Neural crest cell (in vitro differentiated cells): Measurements from ENCODE around the gene SERBP1. TPM values are rescaled to one million over a fixed set of nuclear protein-coding genes. Genes with fewer than 3 reads are reported as not detected.

Source experiments
- DNase-seq: peaks from one replicate; pipeline ENCODE4 v3.0.0; 2021; ENCODE audit warnings: low read depth, mixed read lengths, low spot score
- H3K27ac Mint-ChIP-seq: one replicate; pipeline ENCODE4 v1.8.0; 2021; ENCODE audit warnings: mild to moderate bottlenecking, mixed read lengths; ENCODE audit not compliant: unreplicated experiment
- H3K27me3 Mint-ChIP-seq: 2 replicates; pipeline ENCODE4 v1.8.0; 2021; ENCODE audit warnings: low read depth, mild to moderate bottlenecking, mixed read lengths
- H3K36me3 Mint-ChIP-seq: 2 replicates; pipeline ENCODE4 v1.8.0; 2021; ENCODE audit warnings: low read depth, mild to moderate bottlenecking, mixed read lengths
- H3K4me1 Mint-ChIP-seq: 2 replicates; pipeline ENCODE4 v1.8.0; 2021; ENCODE audit warnings: mixed read lengths
- H3K4me3 Mint-ChIP-seq: one replicate; pipeline ENCODE4 v1.8.0; 2021; ENCODE audit warnings: mild to moderate bottlenecking, mixed read lengths
- H3K9me3 Mint-ChIP-seq: 2 replicates; pipeline ENCODE4 v1.8.0; 2021; ENCODE audit warnings: mixed read lengths
- CTCF ChIP-seq: fragments of 200-600 bp; sonication (generic); conservative IDR thresholded peaks from 2 replicates; pipeline ENCODE4 v1.5.0; 2021; ENCODE audit warnings: antibody characterized with exemption, mild to moderate bottlenecking
- long read RNA-seq: library from polyadenylated mRNA; unstranded; transcript quantifications from one replicate; pipeline ENCODE4 v2.0.0, GENCODE V29; 2020
- total RNA-seq: library from RNA; stranded (reverse); gene quantifications from 2 replicates; pipeline ENCODE4 v1.2.1, GENCODE V29; 2021

SERBP1 gene
- 370 and 378 TPM in 2 replicates for total RNA-seq
- long read RNA-seq, full-length matches to known transcripts: 338 of 407 reads
- long read RNA-seq, partial matches to known transcripts: 28 of 407 reads
- long read RNA-seq, other reads (novel, unspliced or antisense): 41 of 407 reads

- Mint-ChIP-seq H3K4me1 (peaks cover 37% of the 10 kb centered on the region), H3K4me3 (peak within 1 kb of the TSS; percentile 95), H3K36me3 (peaks cover 11% of the 10 kb centered on the region), H3K27ac (peak within 1 kb of the TSS; percentile 93), H3K27me3 (peaks cover 2% of the 10 kb centered on the region), H3K9me3 (no peaks in the 10 kb centered on the region)
- DNase-seq: peak; percentile 86
- no peak for TF ChIP-seq CTCF
Measured at GRCh38 chr1:67430358-67431155, at the start of gene SERBP1. TSS of gene SERBP1 (minus strand) at chr1:67430402. CDS start at chr1:67430300, 102 bp downstream.

DNA sequence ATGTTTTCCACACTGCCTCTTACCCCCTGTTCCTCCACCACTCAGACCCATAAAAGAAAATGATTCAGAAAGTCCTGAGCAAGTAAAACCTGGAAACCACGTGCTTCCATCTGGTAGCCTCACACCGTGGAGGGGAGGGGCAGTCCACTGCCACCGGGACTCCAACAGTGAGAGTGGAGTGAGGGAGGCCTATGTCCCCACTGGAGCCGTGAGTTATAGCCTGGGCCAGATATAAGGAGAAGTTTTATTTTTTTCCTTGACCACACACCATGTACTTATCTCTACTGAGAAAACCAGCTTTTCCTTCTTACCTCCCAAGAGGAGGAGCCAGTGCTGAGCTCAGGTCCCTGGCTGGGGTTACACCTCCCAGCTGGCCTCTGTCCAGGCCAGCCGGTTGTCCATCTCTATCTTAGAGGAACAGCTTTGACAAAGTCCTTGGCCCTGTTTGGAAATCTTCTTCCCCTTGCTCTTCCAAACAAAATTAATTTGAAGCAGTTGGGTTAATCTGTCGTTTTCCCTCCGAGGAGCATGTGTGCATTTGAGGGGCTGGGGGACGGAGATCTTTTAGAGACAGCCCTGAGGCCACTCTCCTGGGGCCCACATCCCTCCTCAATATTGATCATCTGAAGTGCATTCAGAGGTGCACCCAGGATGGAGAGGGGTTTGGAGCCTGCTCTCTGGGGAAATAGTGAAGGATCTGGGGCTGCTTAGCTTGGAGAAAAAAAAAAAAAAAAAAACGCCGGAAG, 49.1 kb upstream of the SERBP1 start:
- no peak for DNase-seq
- Mint-ChIP-seq H3K27me3 (no peaks in the 10 kb centered on the region), H3K4me3 (no peak overlapping the region), H3K27ac (no peak overlapping the region), H3K4me1 (no peaks in the 10 kb centered on the region), H3K9me3 (no peaks in the 10 kb centered on the region), H3K36me3 (no peaks in the 10 kb centered on the region)
- no peak for TF ChIP-seq CTCF

DNA sequence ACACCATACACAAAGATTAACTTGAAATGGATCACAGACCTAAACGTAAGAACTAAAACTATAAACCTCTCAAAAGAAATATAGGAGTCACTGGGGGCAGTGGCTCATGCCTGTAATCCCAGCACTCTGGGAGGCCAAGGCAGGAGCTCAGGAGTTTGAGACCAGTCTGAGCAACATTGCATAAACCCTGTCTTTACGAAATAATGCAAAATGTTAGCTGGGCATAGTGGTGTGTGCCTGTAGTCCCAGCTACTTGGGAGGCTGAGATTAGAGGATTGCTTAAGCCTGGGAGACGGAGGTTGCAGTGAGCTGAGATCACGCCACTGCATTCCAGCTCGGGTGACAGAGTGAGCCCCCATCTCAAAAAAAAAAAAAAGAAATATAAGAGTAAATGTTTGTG, 46.7 kb upstream of the SERBP1 start:
- Mint-ChIP-seq H3K27ac (no peak overlapping the region), H3K4me3 (no peak overlapping the region), H3K9me3 (no peaks in the 10 kb centered on the region), H3K36me3 (no peaks in the 10 kb centered on the region), H3K27me3 (no peaks in the 10 kb centered on the region), H3K4me1 (no peaks in the 10 kb centered on the region)
- TF ChIP-seq CTCF: no peak
- no peak for DNase-seq

DNA sequence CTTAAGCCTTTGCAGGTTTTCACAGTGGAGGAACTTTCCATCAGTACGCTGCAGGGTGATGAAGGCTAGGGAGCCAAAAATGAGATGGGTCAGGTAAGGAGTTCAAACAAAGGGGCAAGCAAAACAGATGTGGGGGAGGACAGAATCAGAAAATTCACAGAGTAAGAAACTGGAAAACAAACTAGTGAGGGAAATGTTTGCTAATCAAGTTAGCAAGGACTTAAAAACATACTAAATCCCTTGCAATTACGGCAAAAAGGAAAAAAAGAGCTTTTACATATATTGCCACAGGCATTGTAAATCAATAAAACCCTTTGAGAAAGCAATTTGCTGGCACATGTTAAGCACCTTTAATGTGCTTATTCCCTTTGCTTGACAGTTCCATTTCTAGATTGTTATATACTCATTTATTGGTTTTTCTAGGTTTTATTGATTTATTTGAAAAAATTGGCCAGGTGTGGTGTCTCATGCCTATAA, 45.8 kb upstream of the SERBP1 start:
- Mint-ChIP-seq H3K27me3 (no peaks in the 10 kb centered on the region), H3K4me3 (no peak overlapping the region), H3K27ac (no peak overlapping the region), H3K9me3 (no peaks in the 10 kb centered on the region), H3K36me3 (no peaks in the 10 kb centered on the region), H3K4me1 (no peaks in the 10 kb centered on the region)
- no peak for DNase-seq
- TF ChIP-seq CTCF: no peak

DNA sequence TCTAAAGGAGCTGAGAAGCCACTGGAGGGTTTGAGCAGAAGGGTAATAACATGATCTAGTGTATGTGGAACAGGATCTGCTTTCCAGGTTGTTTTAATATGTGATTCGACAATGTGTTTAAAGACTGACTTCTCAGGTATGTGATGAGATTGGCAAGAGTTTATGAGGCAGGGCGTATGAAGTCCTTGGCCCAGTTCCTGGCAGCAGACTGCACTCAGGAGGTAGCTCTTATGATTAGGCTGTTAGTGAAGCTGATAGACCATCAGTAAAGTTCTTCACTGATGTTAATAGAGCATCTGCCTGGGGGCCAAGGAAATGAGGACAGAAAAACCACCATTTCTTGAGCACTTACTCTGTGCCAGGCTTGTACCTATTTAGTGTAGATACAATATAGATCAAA, 41.9 kb upstream of the SERBP1 start:
- Mint-ChIP-seq H3K4me3 (no peak overlapping the region), H3K4me1 (no peaks in the 10 kb centered on the region), H3K27me3 (no peaks in the 10 kb centered on the region), H3K27ac (no peak overlapping the region), H3K9me3 (no peaks in the 10 kb centered on the region), H3K36me3 (no peaks in the 10 kb centered on the region)
- no peak for TF ChIP-seq CTCF
- DNase-seq: no peak
